ENCODE results near the gene MBP.

The MBP gene

DNA sequence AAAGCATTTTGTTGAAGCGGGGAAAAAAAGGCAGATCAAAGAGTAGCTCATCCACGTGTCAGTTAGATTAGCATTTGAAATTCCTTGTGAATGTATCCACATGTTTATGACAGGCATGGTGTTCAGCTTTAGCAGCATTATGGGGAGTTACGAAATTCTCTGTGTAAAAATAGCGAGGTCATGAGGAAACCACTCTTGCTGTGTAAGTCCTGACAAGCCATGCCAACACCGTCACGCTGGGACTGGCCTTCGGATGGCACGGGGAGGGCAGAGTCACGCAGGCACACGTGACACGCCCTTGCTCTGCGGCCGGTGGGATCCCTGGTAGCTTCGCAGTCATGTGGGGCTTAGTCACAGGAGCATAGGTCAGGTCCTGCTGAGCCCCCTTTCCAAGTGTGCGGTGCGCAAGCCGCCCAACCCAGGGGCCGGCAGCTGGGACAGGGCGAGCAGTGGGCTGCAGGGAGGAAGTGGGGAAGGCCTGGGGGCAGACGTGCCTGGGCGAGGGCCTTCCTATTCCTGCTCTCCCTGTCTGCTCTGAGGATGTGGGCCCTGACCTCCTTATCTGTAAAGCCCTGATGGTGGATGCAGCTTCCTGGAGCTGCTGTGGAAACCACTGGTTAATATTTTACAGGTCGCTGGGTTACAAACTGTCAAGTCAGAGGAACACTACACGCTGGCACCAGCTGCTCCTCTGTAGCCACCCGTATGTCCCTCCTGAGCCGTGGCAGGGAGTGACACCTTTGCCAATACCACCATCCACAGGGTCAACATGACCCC, 18.0 kb downstream of the MBP start:
- peak; percentile 95 for DNase-seq (ENCODE audit: low read depth)

DNA sequence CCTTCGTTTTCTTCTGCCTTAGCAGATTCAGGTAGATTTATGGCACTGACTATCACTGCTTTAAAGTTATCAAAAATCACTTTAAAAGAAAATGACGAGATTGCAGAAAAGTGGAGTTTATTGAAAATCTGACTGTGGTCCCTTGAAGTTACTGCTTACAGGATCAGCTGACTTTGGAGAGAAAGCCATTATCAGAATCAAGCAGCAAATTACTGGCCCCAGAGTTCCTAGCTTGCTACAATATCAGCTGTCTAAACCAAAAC, 18.5 kb downstream of the MBP start:
- DNase-seq (ENCODE audit: low read depth): no peak

DNA sequence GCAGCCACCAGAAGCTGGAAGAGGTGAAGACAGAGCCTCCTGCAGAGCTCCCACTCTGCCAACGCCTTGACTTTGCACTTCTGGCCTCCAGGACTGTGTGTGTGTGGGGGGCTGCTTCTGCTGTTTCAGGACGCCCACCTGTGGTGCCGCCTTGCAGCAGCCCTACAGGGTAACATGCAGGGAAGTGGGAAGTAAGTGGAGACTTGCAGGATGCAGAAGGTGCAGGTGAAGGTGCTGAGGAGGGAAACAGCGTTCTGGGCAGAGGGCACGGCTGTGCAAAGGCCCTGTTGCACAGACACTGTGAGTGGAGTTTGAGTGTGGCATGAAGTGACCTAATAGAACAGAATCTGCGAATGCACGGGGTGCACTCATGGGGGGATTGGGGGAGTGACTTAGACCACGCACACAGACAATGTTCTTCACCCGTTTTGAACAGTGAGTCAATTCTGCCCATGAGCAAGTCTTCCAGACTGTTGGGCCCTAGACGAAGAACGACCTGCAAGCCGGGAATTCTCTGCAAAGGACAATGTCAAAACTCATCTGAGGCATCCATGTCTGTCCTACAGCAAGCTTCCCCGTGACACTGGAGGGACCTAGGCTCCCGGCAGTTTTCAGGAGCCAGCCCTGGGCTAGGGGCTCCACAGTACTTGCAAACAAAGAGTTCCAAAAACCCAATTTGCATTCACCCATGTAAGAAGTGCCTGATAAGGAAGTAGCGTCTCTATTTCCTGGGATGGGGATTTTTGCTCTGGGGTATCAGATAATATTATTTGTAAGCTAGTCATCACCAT, 19.0 kb downstream of the MBP start:
- DNase-seq (ENCODE audit: low read depth): no peak

DNA sequence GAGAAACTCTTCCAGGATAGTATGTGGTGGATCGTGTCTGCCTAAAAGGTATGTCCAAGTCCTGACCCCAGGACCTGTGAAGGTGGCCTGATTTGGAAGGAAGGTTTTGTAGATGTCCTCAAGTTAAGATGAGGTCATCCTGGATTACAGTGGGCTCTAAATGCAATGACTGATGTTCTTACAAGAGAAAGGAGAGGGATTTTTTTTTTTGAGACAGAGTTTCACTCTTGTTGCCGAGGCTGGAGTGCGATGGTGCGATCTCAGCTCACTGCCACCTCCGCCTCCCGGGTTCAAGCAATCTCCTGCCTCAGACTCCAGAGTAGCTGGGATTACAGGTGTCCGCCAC, 19.9 kb downstream of the MBP start:
- no peak for DNase-seq (ENCODE audit: low read depth)

DNA sequence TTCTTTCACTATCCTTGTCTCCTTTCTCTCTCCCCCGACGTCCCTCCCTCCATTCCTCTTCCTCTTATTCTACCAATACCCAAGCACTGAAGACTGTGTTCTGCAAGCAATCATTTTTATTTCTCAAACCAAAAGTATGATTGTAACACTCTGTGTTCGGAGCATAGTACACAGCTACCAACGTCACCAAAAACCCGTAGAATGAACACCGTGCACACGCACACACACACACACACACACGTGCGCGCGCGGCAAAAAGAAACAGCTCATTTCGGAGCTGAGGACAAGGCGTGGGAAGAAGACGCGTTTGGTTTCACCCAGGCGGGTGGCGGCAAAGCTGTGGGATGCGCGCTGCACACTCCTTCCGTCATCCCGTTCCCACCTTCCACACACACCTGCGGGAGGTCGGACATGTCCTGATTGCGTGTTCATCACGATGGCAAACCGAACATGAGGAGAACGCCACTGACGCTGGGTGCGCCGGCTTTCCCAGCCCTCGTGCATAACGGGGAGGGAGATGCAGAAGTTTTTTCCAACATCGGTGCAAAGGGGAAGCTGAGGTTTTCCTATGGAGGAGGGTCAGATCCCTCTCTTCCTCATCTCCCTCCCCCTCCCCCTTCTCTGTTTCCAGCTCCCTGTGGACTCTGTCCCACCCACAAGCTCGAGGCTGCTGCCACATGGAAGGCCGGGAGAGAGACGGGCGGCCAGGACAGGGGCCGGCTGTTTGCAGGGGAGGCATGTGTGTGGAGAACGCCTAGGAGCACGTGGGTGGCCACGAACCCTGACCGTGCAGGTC, 20.4 kb downstream of the MBP start:
- no peak for DNase-seq (ENCODE audit: low read depth)

DNA sequence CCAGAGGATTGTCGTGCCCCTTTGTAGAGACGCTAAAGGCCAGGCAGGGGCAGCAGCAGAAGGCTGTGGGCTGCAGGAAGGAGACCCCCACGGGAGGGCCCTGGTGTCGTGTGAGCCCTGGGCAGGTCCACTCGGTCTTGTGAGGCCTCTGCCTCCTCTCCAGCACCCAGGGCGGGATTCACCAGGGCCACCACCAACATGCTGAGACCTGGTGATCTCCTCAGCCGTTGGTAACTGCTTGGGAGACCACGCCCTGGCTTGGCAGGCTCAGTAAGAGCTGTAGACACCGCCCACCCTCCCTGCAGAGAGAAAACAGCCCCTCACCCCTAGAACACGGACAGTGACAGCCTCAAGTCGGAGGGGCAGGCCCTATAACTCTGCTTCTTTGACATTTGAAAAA, 21.1 kb downstream of the MBP start:
- no peak for DNase-seq (ENCODE audit: low read depth)

DNA sequence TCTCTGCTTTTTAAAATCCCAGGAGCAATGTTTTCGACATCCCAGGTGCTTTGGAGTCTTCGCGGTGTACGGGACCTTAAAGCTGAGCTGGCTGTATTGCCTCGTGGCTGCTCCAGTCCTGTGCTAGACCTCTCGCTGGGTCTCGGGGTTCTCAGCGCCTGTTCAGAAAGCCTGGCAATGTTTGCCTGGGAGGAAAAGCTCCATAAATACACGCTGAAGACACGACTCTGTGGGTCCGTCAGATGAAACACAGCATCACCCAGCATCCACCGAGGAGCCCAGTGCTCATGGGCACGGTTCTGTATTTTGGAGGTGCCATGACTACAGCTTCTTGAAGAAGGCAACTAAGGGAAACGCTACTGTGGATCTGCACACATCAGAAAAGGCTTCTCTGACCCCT, 21.6 kb downstream of the MBP start:
- no peak for DNase-seq (ENCODE audit: low read depth)

DNA sequence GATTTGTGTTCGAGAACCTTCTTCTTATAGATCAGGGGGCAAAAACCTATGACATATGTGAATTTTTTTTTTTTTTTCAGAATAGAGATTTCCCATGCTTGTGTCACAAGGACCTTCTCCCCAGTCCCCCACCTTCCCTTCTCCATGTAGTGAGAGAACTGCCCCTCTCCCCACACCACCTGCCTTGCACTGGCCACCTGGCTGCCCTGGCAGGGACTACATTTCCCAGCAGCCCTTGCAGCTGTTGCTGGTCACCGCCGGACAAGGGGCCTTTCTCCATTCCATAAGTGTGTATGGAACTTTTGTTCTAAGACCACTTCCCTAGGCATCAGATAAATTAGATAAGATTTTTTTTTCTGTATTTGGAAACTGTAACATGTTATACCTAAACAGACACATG, 22.2 kb downstream of the MBP start:
- DNase-seq (ENCODE audit: low read depth): no peak

DNA sequence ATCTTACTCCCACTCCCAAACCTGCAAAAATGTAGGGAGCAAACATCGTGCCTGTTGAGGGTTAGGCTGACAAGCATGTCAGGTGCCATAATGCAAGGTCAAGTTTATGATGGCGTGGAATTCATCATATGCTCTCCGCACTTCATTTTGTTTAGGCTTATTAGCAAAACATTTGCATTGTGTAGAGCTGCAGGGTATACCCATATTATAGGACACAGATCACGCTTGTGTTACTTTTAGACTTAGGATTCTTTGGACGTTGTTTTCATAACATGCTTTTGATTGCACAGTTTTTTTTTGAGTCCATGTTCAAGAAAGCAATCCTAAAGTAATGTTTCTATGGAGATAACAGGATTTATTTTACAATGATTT, 22.9 kb downstream of the MBP start:
- no peak for DNase-seq (ENCODE audit: low read depth)

DNA sequence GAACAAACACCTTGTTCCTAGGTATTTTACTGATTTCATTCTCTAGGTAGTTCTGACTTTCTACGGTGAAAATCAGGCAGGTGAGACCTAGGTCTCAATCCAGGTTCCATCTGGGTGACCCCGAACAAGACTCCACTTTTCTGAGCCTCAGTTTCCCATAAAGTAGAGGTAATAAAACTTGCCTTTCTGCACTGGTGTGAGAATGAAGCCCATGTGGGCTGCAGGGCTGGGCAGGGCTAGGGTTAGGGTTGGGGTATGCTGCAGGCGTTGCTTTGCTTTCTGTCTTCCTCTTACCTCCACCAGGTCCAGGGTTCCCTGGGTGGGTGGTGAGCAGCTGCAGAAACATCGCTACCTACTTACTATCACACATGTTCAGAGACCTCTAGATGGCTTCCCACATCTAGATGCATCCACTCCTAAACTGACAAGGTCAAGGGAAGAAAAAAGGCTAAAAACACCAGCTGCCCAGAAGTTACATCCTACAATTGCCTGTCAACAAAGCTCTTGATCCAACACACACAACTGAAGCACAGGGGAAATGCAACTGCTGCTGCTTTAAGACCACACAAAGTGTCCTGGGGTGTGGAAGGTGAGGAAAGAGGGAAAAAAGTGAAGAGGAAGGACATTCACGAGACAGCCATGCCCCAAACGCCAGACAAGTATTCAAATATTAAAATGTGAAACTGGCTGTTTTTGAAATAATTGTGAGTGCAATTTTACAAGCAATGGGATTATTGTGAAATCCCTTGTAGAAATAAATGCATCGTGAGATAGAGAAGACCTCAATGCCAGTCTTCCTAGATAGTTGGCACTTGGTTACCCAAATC, 23.5 kb downstream of the MBP start:
- DNase-seq (ENCODE audit: low read depth): no peak

DNA sequence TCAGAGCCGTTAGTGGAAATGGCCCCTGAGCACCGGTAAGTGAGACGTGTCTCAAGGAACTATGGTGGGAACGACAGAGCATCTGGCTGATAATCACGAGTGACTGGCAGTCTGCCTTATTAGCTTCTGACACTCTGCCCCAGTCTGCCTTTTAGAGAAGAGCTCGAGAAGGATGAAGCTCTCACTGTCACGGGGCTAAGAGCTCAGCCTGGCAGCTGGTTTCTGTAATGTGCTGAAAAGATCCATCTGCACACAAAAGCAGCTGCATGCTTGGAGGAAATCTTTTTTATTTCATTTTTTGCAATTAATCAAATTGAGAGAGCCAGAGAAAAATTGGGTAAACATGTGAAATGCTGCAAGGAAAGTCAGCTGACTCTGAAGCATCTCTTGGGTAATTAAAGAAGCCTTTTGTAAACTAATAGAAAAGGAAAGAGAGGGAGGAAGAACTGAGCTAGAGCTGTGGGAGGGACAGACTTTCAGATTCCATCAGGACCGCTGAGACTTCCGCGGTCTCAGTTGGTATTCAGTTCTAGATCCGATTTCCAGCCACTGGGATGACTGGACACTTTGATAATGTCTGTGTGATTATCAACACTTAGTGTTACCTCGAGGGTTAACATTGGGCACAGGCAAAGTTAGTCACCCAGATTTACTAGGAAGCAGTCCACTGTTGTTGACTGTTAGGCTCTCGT, 24.4 kb downstream of the MBP start:
- DNase-seq (ENCODE audit: low read depth): peak; percentile 65

DNA sequence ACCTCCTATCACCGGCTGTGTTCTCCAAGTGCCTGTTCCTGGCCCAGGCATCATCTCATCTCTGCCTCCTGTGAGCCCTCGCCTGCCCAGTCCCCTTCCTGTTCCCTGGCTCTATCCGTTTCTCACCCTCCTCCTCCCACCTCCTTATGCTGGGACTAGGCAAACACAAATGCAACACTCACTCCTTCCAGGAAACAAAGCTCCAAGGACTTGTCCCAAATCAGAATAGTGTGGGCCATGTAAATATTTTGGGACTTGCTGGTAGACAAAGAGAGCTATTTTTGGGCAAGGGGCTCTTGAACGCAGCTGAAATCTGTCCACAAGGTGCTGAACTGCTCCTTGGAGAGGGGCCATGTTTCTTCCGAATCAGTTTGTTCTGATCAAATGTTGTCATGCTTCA, 25.3 kb downstream of the MBP start:
- DNase-seq (ENCODE audit: low read depth): no peak

DNA sequence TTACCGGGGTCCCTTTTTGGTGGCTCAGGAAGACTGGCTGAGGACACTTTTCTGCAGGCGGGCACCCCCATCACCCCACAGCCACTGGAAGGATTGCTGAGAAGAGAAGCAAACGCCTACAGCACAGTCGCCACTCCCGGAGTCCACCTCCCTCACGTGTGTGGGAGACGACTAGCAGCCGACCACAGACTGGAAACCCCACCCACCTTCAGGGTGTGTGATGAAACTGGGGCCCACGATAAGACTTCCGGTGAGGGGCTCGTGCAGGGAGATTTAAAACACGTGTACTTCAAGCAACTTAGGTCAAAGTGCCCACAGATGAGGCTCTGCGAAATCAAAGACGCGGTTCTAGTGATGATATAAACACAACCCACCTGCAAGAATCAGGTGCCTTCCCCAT, 26.3 kb downstream of the MBP start:
- peak; percentile 84 for DNase-seq (ENCODE audit: low read depth)

DNA sequence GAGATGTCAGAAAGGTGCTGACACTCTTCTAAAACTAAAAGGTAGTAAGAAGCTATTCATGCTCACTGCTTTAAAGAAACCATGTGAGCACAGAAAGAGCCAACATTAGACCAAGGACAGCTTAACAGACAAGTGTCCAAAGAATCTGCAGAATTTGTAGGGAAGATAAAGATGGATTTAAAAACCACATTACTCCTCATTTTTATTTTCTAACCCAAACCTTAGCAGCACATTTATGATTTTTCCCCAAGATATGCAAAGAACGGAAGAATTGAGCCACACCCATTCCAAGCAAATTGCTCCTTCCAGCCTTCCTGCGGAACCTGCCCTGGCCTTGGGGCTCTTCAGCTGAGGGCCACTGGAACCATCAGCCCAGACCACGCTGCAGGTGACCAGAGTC, 26.9 kb downstream of the MBP start:
- no peak for DNase-seq (ENCODE audit: low read depth)

DNA sequence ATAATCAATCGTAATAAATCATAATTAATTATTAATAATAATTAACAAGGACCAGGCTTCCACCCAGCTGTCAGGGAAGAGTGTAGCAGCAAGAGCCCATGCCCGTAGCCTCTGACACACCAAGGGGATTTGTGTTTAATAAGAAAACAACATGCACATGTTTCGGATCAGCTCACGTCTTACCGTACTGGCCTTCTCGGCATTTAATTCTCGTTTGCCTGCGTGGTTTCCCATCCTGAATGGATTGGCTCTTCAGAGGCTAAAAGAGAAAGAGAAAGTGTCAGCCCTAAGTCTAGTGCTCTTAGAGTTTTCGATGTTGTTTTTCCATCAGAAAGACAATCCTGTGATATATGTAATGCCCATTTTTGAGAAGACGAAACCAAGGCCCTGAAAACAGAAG, 27.6 kb downstream of the MBP start:
- DNase-seq (ENCODE audit: low read depth): no peak

DNA sequence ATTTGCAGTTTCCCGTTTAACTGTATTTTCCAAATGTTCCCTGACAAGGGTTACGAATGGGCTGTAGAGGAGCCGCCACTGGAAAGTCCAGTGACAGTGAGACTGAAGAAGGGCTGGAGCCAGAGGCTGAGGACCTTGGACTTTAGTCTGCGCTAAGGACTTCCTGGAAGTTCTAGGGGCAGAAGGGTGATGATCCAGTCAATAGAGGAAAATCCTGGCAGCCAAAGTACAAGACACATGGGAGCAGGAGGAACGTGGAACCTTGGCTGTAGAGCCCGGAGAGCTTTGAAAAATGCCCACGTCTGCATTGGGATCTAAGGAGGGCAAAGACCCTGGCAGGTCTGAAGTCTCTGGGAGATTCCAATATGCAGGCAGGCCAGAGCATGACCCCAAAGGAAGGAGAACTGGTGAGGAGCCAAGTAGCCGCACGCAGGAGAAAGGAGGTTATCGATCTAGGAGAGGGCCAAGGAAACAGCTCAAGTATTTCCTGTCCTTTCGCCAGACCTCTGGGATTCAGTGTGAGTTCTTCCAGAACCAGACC, 28.5 kb downstream of the MBP start:
- DNase-seq (ENCODE audit: low read depth): no peak

DNA sequence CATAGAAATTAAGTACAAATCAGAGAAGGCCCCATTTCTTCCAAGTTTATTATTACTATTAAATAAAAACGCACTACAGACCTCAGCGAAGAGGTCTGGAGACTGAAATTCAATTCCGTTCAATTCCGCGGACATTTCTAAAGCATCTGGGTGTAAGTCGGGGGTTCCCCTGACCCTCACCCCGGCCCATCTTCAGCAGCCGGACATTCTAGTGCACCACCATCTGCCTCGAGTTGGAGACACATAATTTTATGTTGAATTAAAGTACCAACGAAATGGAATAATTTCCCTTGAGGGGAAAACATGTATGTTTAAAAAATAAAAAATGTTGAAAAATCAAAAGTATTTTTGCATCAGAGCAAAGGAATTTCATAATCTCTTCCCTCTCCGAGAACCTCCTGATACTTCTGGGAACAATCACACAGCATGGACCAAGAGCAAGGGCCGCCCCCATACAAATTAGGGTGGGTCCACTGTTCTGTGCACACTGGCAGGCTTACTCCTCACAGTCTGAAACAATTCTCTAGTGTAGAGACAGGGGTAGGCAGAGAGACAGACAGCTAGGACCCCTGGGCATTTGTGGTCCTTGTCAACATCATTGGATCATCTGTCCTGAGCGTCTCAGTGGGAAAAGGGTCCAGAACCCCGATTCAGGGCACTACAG, 29.3 kb downstream of the MBP start:
- DNase-seq (ENCODE audit: low read depth): no peak

DNA sequence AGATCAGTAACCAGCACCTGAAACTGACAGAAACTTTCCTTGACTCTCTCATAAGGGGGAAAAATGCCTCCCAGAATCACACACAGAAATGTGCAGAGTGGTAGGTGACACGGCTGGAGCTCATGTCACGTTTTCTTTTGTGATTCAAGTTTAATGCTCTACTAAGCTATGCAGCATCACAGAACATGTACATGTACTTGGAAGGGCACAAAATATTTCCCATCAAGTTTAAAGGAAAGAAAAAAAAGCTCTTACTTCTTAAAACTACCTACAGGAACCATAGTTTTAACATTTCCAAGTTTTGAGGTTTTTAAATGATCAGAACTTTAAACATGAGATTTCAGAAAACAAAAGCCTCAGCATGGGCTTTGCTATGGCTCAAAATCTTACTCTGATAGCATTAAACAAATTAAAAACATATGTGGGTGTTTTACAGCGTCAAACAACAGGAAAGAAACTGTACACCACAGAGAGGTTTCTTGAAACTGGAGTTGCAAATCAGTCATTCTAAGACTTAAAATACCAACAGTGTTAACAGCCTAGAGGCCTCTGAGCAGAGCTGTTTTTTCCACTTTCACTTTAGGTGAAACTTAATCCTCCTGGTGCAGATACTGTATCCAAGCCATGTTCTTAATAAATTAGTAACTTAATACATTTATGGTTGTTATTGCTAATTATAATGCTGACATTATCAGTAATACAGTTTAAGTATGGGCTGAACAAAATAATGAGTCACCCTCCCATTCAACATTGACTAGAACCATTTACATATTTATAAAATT, 30.1 kb downstream of the MBP start:
- DNase-seq (ENCODE audit: low read depth): no peak

DNA sequence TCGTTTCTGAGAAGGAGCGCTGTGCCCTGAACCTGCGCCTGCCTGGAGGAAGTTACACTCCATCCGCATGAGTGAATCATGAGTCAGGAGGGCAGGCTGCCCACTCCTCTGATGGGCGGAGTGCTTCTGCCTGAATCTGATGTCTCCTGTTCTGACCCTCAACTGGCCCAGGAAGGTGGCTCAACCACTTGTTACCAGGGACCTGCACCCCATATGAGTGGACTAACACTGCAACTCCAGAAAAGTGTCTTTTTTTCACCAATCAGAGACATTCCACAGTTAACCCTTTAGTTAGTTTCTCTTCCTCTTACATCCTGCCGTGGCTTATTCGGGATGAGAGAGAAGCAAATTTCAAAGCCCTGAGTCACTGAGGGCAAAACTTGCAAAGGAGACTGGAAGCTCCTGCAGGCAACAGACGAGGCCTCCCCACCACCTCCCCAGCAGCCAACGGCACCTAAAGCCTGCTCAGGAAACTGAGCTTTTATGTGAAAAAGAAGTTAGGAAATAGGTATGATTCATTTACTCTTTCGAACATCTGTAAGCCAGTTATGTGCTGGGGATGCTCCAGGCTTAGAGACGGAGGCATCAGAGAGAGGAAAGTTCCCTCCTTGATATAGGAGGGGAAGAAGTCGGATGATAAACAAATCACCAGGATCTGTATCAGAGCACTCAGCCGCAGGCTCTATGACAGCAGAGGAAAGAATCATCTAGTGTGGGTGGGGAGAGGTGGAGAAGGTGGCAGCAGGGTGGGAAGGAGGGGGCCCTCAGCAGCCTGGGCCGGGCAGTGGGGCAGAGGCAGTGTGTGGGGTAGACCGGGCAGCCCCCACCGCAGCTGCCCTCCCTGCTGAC, 30.9 kb downstream of the MBP start:
- DNase-seq (ENCODE audit: low read depth): no peak

Measured in CMK (cell line).